GM12892 (cell line): ENCODE data around the gene G6PD.

Source experiments
- POLR2A ChIP-seq: IDR thresholded peaks from 2 replicates; pipeline ENCODE4 v1.6.1; 2011; ENCODE audit warnings: low read depth, low read length, control low read depth
- POLR2AphosphoS5 ChIP-seq: IDR thresholded peaks from 2 replicates; pipeline ENCODE4 v1.6.1; 2011; ENCODE audit warnings: low read depth, low read length, control low read depth
- TAF1 ChIP-seq: IDR thresholded peaks from 2 replicates; pipeline ENCODE4 v1.6.1; 2011; ENCODE audit warnings: low read depth, mild to moderate bottlenecking, control low read depth, low read length, borderline replicate concordance

DNA sequence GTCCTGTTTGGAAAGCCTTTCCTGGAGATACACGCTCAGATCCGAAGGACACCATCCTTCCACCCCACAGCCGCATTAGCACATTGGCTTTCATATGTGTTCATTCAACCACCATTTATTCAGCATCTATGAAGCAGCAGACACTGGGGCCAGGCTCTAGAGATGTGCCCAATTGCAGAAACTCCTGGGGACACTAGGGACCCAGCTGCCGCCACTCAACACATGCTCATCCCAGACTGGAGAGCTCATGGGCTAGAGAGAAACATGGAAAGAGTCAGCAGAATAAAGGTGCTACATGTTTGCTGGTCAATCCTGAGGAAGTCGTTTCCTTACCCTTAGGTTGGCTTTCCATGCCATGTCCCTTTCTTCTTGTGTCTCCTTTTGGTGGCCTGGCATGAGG is 45.9 kb upstream of the G6PD start:
- TF ChIP-seq POLR2A = no peak
- TF ChIP-seq TAF1 = no peak
- no peak for TF ChIP-seq POLR2AphosphoS5
